ENCODE data around the gene FNDC3B.
"Not testable (repeated sequence)": the region's sequence is repeated elsewhere in the genome, so short reads cannot be mapped to it uniquely, and the experiment has no call there.

FNDC3B gene

GRCh38 chr3:172365028-172365567 lies 325.7 kb downstream of the FNDC3B start:
- DNase-seq (ENCODE audit: low read depth in 2 of 2) = no peak

GRCh38 chr3:172367205-172368105 lies 328.1 kb downstream of the FNDC3B start:
- no peak for DNase-seq (ENCODE audit: low read depth in 2 of 2)

- not testable (repeated sequence) for DNase-seq (ENCODE audit: low read depth in 2 of 2)
Observed at GRCh38 chr3:172368556-172368955, 329.2 kb downstream of the FNDC3B start.

GRCh38 chr3:172369590-172370259 lies 330.3 kb downstream of the FNDC3B start:
- DNase-seq (ENCODE audit: low read depth in 2 of 2) = no peak

GRCh38 chr3:172370419-172370818 lies 331.0 kb downstream of the FNDC3B start:
- DNase-seq (ENCODE audit: low read depth in 2 of 2) = no peak

- no peak for DNase-seq (ENCODE audit: low read depth in 2 of 2)
Observed at GRCh38 chr3:172371544-172371943, 332.2 kb downstream of the FNDC3B start.

GRCh38 chr3:172372895-172373294 lies 333.5 kb downstream of the FNDC3B start:
- no peak for DNase-seq (ENCODE audit: low read depth in 2 of 2)

- no peak for DNase-seq (ENCODE audit: low read depth in 2 of 2)
Observed at GRCh38 chr3:172373912-172374311, 334.5 kb downstream of the FNDC3B start.

- no peak for DNase-seq (ENCODE audit: low read depth in 2 of 2)
Observed at GRCh38 chr3:172375206-172375850, 335.9 kb downstream of the FNDC3B start.

GRCh38 chr3:172376402-172376801 lies 337.0 kb downstream of the FNDC3B start:
- no peak for DNase-seq (ENCODE audit: low read depth in 2 of 2)

GRCh38 chr3:172376881-172377280 lies 337.5 kb downstream of the FNDC3B start:
- no peak for DNase-seq (ENCODE audit: low read depth in 2 of 2)

GRCh38 chr3:172378439-172378838 lies 339.1 kb downstream of the FNDC3B start:
- DNase-seq (ENCODE audit: low read depth in 2 of 2) = no peak

- DNase-seq (ENCODE audit: low read depth in 2 of 2) = no peak
Observed at GRCh38 chr3:172379372-172379771, 340.0 kb downstream of the FNDC3B start.

- DNase-seq (ENCODE audit: low read depth in 2 of 2) = no peak
Observed at GRCh38 chr3:172380632-172381031, 341.3 kb downstream of the FNDC3B start.

GRCh38 chr3:172383306-172383796 lies 344.0 kb downstream of the FNDC3B start:
- no peak for DNase-seq (ENCODE audit: low read depth in 2 of 2)

- DNase-seq (ENCODE audit: low read depth in 2 of 2) = no peak
Observed at GRCh38 chr3:172384836-172385235, 345.5 kb downstream of the FNDC3B start.

- no peak for DNase-seq (ENCODE audit: low read depth in 2 of 2)
Observed at GRCh38 chr3:172387728-172388127, 348.4 kb downstream of the FNDC3B start.

- DNase-seq (ENCODE audit: low read depth in 2 of 2) = no peak
Observed at GRCh38 chr3:172388412-172389078, 349.2 kb downstream of the FNDC3B start.

GRCh38 chr3:172390792-172391191 lies 351.4 kb downstream of the FNDC3B start:
- no peak for DNase-seq (ENCODE audit: low read depth in 2 of 2)

GRCh38 chr3:172391592-172392302 lies 352.4 kb downstream of the FNDC3B start:
- no peak for DNase-seq (ENCODE audit: low read depth in 2 of 2)

GRCh38 chr3:172394692-172395091 lies 355.3 kb downstream of the FNDC3B start:
- DNase-seq (ENCODE audit: low read depth in 2 of 2) = no peak

All from stimulated activated CD8-positive, alpha-beta memory T cell treated with anti-CD3 and anti-CD28 coated beads, Interleukin-2, amount 100 ng/mL, for 1 hour (primary cell).